Keratinocyte (primary cell): ENCODE results near the gene ZNF195. TPM values are rescaled to one million over a fixed set of nuclear protein-coding genes. Genes with fewer than 3 reads are reported as not detected.
"Not testable (repeated sequence)": the region's sequence is repeated elsewhere in the genome, so short reads cannot be mapped to it uniquely, and the experiment has no call there.

Source experiments
- DNase-seq: peaks from one replicate; pipeline ENCODE4 v3.0.0-alpha.2; 2011; ENCODE audit warnings: low read depth, missing footprints, low spot score
- FAIRE-seq: peaks from 2 replicates; lab custom pipeline; 2011; peaks lifted over from hg19 to GRCh38; lab: Jason Lieb, UNC
- H2AFZ ChIP-seq: 2 replicates; pipeline ENCODE4 v1.6.0; 2012; ENCODE audit warnings: low read length, control low read depth, inconsistent platforms; ENCODE audit not compliant: control insufficient read depth
- H3K27ac ChIP-seq: 2 replicates; pipeline ENCODE4 v1.5.1; 2011; ENCODE audit warnings: low read length; ENCODE audit not compliant: control insufficient read depth, insufficient read depth
- H3K27me3 ChIP-seq: 3 replicates; pipeline ENCODE4 v1.6.0; 2011; ENCODE audit warnings: low read length; ENCODE audit not compliant: control insufficient read depth, insufficient read depth; ENCODE audit errors: extremely low read depth
- H3K36me3 ChIP-seq, 2 experiments: 2 replicates in 1 of 2; 3 replicates in 1 of 2; pipeline ENCODE4 v1.5.1; 2011; ENCODE audit warnings: low read length in 2 of 2, mild to moderate bottlenecking in 1 of 2; ENCODE audit not compliant: control insufficient read depth in 2 of 2, insufficient read depth in 2 of 2; ENCODE audit errors: extremely low read depth in 1 of 2
- H3K4me1 ChIP-seq: 3 replicates; pipeline ENCODE4 v1.5.1; 2011; ENCODE audit warnings: low read length; ENCODE audit not compliant: control insufficient read depth, insufficient read depth; ENCODE audit errors: extremely low read depth
- H3K4me2 ChIP-seq: 3 replicates; pipeline ENCODE4 v1.6.0; 2011; ENCODE audit warnings: low read depth, low read length; ENCODE audit not compliant: control insufficient read depth, insufficient read depth; ENCODE audit errors: extremely low read depth
- H3K4me3 ChIP-seq, 3 experiments: fragments of 200-600 bp in 1 of 3; sonication (generic) in 1 of 3; 2 replicates in 2 of 3; 3 replicates in 1 of 3; pipeline ENCODE4 v1.5.1; 2011 to 2016; ENCODE audit warnings: low read length in 3 of 3, mild to moderate bottlenecking in 3 of 3, control low read depth in 2 of 3, inconsistent platforms in 1 of 3, low read depth in 1 of 3, mixed read lengths in 1 of 3, mixed run types in 1 of 3, moderate library complexity in 1 of 3; ENCODE audit not compliant: control insufficient read depth in 2 of 3, insufficient read depth in 2 of 3; ENCODE audit errors: extremely low read depth in 1 of 3
- H3K79me2 ChIP-seq: 2 replicates; pipeline ENCODE4 v1.6.0; 2012; ENCODE audit warnings: low read length; ENCODE audit not compliant: control insufficient read depth, insufficient read depth
- H3K9ac ChIP-seq: 3 replicates; pipeline ENCODE4 v1.6.0; 2011; ENCODE audit warnings: low read length; ENCODE audit not compliant: control insufficient read depth, insufficient read depth; ENCODE audit errors: extremely low read depth
- H3K9me1 ChIP-seq: 3 replicates; pipeline ENCODE4 v1.6.0; 2011; ENCODE audit warnings: low read length; ENCODE audit not compliant: control insufficient read depth, insufficient read depth; ENCODE audit errors: extremely low read depth
- H3K9me3 ChIP-seq: 2 replicates; pipeline ENCODE4 v1.5.1; 2012; ENCODE audit warnings: low read depth, low read length; ENCODE audit not compliant: control insufficient read depth
- H4K20me1 ChIP-seq: 3 replicates; pipeline ENCODE4 v1.6.0; 2011; ENCODE audit warnings: low read length; ENCODE audit not compliant: control insufficient read depth, insufficient read depth; ENCODE audit errors: extremely low read depth
- dilution Hi-C: fragments of 300-500 bp; cut with MboI; formaldehyde crosslinking; loops from one replicate; pipeline ENCODE4 v1.7.0; 2020; ENCODE audit warnings: low sequenced_read_pairs; ENCODE audit not compliant: extremely low pct_ligation_motif_present
- polyA plus RNA-seq, 5 experiments: library from polyadenylated mRNA; depleted of rRNA in 3 of 5; stranded (reverse) in 3 of 5; stranded (forward) in 1 of 5; unstranded in 1 of 5; fragments of >200 nt; gene quantifications; 1 replicate in 1 of 5; 2 replicates in 3 of 5; 3 replicates in 1 of 5; pipeline versions ENCODE4 v1.2.1 to v1.2.3, GENCODE V29; 2011 to 2012; ENCODE audit warnings: missing spikeins in 2 of 5, low read depth in 1 of 5, low replicate concordance in 1 of 5

ZNF195 gene
- polyA plus RNA-seq, 1 donor (not counting 4 experiments of a cell fraction or from before 2014, with no cell fraction given): 27.4 TPM

- H3K9me1 ChIP-seq, FAIRE-seq: not testable (repeated sequence)
Observed at GRCh38 chr11:3401052-3401451, 22.1 kb upstream of the ZNF195 start.

GRCh38 chr11:3398509-3398908 lies 19.6 kb upstream of the ZNF195 start:
- H3K9me3 ChIP-seq, H3K4me3 ChIP-seq, DNase-seq, H3K27ac ChIP-seq, H3K36me3 ChIP-seq, H3K4me2 ChIP-seq, H2AFZ ChIP-seq, H3K4me1 ChIP-seq, H3K9me1 ChIP-seq, H3K79me2 ChIP-seq, FAIRE-seq, H3K9ac ChIP-seq, dilution Hi-C loops, H4K20me1 ChIP-seq, H3K27me3 ChIP-seq: not testable (repeated sequence)

More at GRCh38 chr11:3401052-3401451, 22.1 kb upstream of the ZNF195 start:
- H3K9ac ChIP-seq, H3K27ac ChIP-seq, H2AFZ ChIP-seq, H3K4me2 ChIP-seq, dilution Hi-C loops, H4K20me1 ChIP-seq, H3K27me3 ChIP-seq, H3K79me2 ChIP-seq, H3K36me3 ChIP-seq, H3K9me3 ChIP-seq, H3K4me3 ChIP-seq, DNase-seq, H3K4me1 ChIP-seq: not testable (repeated sequence)

GRCh38 chr11:3398106-3398505 lies 19.2 kb upstream of the ZNF195 start:
- DNase-seq, FAIRE-seq, H3K4me3 ChIP-seq, dilution Hi-C loops, H3K9ac ChIP-seq, H2AFZ ChIP-seq, H3K4me2 ChIP-seq, H3K27me3 ChIP-seq, H3K9me1 ChIP-seq, H4K20me1 ChIP-seq, H3K36me3 ChIP-seq, H3K79me2 ChIP-seq, H3K27ac ChIP-seq, H3K9me3 ChIP-seq, H3K4me1 ChIP-seq: not testable (repeated sequence)

- H3K4me3 ChIP-seq, dilution Hi-C loops, H3K4me1 ChIP-seq, H3K4me2 ChIP-seq, H3K27me3 ChIP-seq, H3K27ac ChIP-seq, H3K9me3 ChIP-seq, H3K9ac ChIP-seq, H4K20me1 ChIP-seq, FAIRE-seq, H3K36me3 ChIP-seq, DNase-seq, H3K79me2 ChIP-seq, H3K9me1 ChIP-seq, H2AFZ ChIP-seq: not testable (repeated sequence)
Observed at GRCh38 chr11:3397210-3397609, 18.3 kb upstream of the ZNF195 start.

- H3K4me3 ChIP-seq, H2AFZ ChIP-seq, DNase-seq, H3K27ac ChIP-seq, H3K9ac ChIP-seq, FAIRE-seq, H3K79me2 ChIP-seq, H4K20me1 ChIP-seq, H3K4me1 ChIP-seq, H3K9me1 ChIP-seq, H3K4me2 ChIP-seq, H3K9me3 ChIP-seq, H3K27me3 ChIP-seq, H3K36me3 ChIP-seq, dilution Hi-C loops: not testable (repeated sequence)
Observed at GRCh38 chr11:3395468-3395867, 16.5 kb upstream of the ZNF195 start.
